GM23338 (cell line): Measurements from ENCODE around the gene SNX5. TPM values are rescaled to one million over a fixed set of nuclear protein-coding genes. Genes with fewer than 3 reads are reported as not detected.

ENCODE experiments used
- ATAC-seq: fragments of 200-7000 bp; cut with Tn5 transposase; 3 replicates; pipeline ENCODE4 v1.9.1; 2020
- DNase-seq: peaks from one replicate; pipeline ENCODE4 v3.0.0-alpha.2; 2015; ENCODE audit warnings: low spot score
- H2AFZ ChIP-seq: fragments of 200-600 bp; sonication (generic); 2 replicates; pipeline ENCODE4 v1.8.0; 2016; ENCODE audit warnings: antibody characterized with exemption, mild to moderate bottlenecking, moderate library complexity
- H3F3A ChIP-seq: fragments of 200-600 bp; sonication (generic); replicated peaks from 2 replicates; pipeline ENCODE4 v1.8.0; 2017; ENCODE audit warnings: antibody characterized with exemption, mixed run types, low read depth
- H3K27ac ChIP-seq: fragments of 200-600 bp; sonication (generic); 2 replicates; pipeline ENCODE4 v1.6.1; 2016; ENCODE audit warnings: low read depth
- H3K27me3 ChIP-seq: fragments of 200-600 bp; sonication (generic); 2 replicates; pipeline ENCODE4 v1.8.0; 2016; ENCODE audit warnings: mild to moderate bottlenecking, mixed run types, moderate library complexity; ENCODE audit not compliant: insufficient read depth
- H3K36me3 ChIP-seq: fragments of 200-600 bp; sonication (generic); 2 replicates; pipeline ENCODE4 v1.8.0; 2016; ENCODE audit warnings: mild to moderate bottlenecking; ENCODE audit not compliant: insufficient read depth
- H3K4me1 ChIP-seq: fragments of 200-600 bp; sonication (generic); 2 replicates; pipeline ENCODE4 v1.8.0; 2016; ENCODE audit warnings: mild to moderate bottlenecking, moderate library complexity; ENCODE audit not compliant: insufficient read depth
- H3K4me2 ChIP-seq: fragments of 200-600 bp; sonication (generic); 2 replicates; pipeline ENCODE4 v1.7.1; 2017; ENCODE audit warnings: mixed run types
- H3K4me3 ChIP-seq: fragments of 200-600 bp; sonication (generic); 2 replicates; pipeline ENCODE4 v1.6.1; 2016; ENCODE audit warnings: mixed run types
- H3K79me2 ChIP-seq: fragments of 200-600 bp; sonication (generic); replicated peaks from 2 replicates; pipeline ENCODE4 v1.8.0; 2017; ENCODE audit warnings: mild to moderate bottlenecking; ENCODE audit not compliant: insufficient read depth
- H3K9me2 ChIP-seq: fragments of 200-600 bp; sonication (generic); 2 replicates; pipeline ENCODE4 v1.8.0; 2017; ENCODE audit not compliant: insufficient read depth
- H4K20me1 ChIP-seq: fragments of 200-600 bp; sonication (generic); replicated peaks from 2 replicates; pipeline ENCODE4 v1.8.0; 2017; ENCODE audit warnings: mild to moderate bottlenecking; ENCODE audit not compliant: insufficient read depth
- H3K27ac Mint-ChIP-seq: 2 replicates; pipeline ENCODE4 v1.8.0; 2020; ENCODE audit warnings: inconsistent platforms, mild to moderate bottlenecking, moderate library complexity, mixed read lengths
- H3K27me3 Mint-ChIP-seq: 3 replicates; pipeline ENCODE4 v1.8.0; 2022; ENCODE audit warnings: low read depth, mild to moderate bottlenecking, moderate library complexity, mixed read lengths, inconsistent platforms; ENCODE audit not compliant: insufficient read depth, poor library complexity
- H3K36me3 Mint-ChIP-seq: 3 replicates; pipeline ENCODE4 v1.8.0; 2021; ENCODE audit warnings: low read depth, mild to moderate bottlenecking, inconsistent platforms, moderate library complexity, mixed read lengths
- H3K4me1 Mint-ChIP-seq: 3 replicates; pipeline ENCODE4 v1.8.0; 2020; ENCODE audit warnings: mild to moderate bottlenecking, inconsistent platforms, mixed read lengths
- H3K4me3 Mint-ChIP-seq: 3 replicates; pipeline ENCODE4 v1.8.0; 2021; ENCODE audit warnings: moderate library complexity, mild to moderate bottlenecking, inconsistent platforms, mixed read lengths
- H3K9me3 Mint-ChIP-seq: 3 replicates; pipeline ENCODE4 v1.8.0; 2020; ENCODE audit warnings: moderate library complexity, mild to moderate bottlenecking, inconsistent platforms, mixed read lengths
- CREB1 ChIP-seq: fragments of 250-450 bp; sonication (Bioruptor Pico); IDR thresholded peaks from 2 replicates; pipeline ENCODE4 v1.5.0; 2020; ENCODE audit warnings: low read depth, mild to moderate bottlenecking, moderate library complexity
- EZH2 ChIP-seq: fragments of 200-600 bp; sonication (generic); IDR thresholded peaks from one replicate; pipeline ENCODE4 v1.8.0; 2017; ENCODE audit warnings: antibody characterized with exemption, mild to moderate bottlenecking, low read depth; ENCODE audit not compliant: unreplicated experiment
- EZH2phosphoT487 ChIP-seq: fragments of 200-600 bp; sonication (generic); IDR thresholded peaks from one replicate; pipeline ENCODE4 v1.8.1; 2018; ENCODE audit warnings: antibody characterized with exemption; ENCODE audit not compliant: unreplicated experiment
- JUNB ChIP-seq: IDR thresholded peaks from one replicate; pipeline ENCODE4 v1.6.1; 2016; ENCODE audit warnings: antibody characterized with exemption; ENCODE audit not compliant: unreplicated experiment
- NANOG ChIP-seq: IDR thresholded peaks from 2 replicates; pipeline ENCODE4 v1.6.1; 2016; ENCODE audit warnings: antibody characterized with exemption, borderline replicate concordance
- POLR2AphosphoS5 ChIP-seq: IDR thresholded peaks from 2 replicates; pipeline ENCODE4 v1.6.1; 2016; ENCODE audit warnings: antibody characterized with exemption, low read depth
- REST ChIP-seq: IDR thresholded peaks from one replicate; pipeline ENCODE4 v1.6.1; 2018; ENCODE audit warnings: antibody characterized with exemption; ENCODE audit not compliant: unreplicated experiment
- STAT1 ChIP-seq: IDR thresholded peaks from one replicate; pipeline ENCODE4 v1.6.1; 2016; ENCODE audit warnings: antibody characterized with exemption; ENCODE audit not compliant: unreplicated experiment
- ZNF114 ChIP-seq: fragments of 250-450 bp; sonication (Bioruptor Pico); IDR thresholded peaks from 2 replicates; pipeline ENCODE4 v1.5.0; 2020; ENCODE audit warnings: mild to moderate bottlenecking, moderate library complexity
- ZNF331 ChIP-seq: fragments of 250-450 bp; sonication (Bioruptor Pico); IDR thresholded peaks from 2 replicates; pipeline ENCODE4 v1.5.0; 2020; ENCODE audit warnings: low read depth, mild to moderate bottlenecking, moderate library complexity
- polyA plus RNA-seq: library from polyadenylated mRNA; unstranded; fragments of >200 nt; fragmentation: Nextera tagmentation; extraction: Ambion mirVana; gene quantifications from 2 replicates; pipeline ENCODE4 v1.2.1, GENCODE V29; 2016
- total RNA-seq: library from RNA; depleted of rRNA; stranded (reverse); fragments of >200 nt; shearing (Covaris generic); gene quantifications from 2 replicates; pipeline ENCODE4 v1.2.3, GENCODE V29; 2014
- TF ChIP-seq, protein P1 (sequence below): IDR thresholded peaks from 2 replicates; pipeline ENCODE4 v1.6.1; 2016; ENCODE audit warnings: antibody characterized with exemption
- TF ChIP-seq, protein P2 (sequence below), 2 experiments: fragments of 200-600 bp in 1 of 2; sonication (generic) in 1 of 2; conservative IDR thresholded peaks; 2 replicates each; pipeline versions ENCODE4 v1.5.1 to v1.6.1; 2016 to 2017; ENCODE audit warnings: antibody characterized with exemption in 2 of 2, low read depth in 2 of 2, mild to moderate bottlenecking in 2 of 2, moderate library complexity in 1 of 2
- TF ChIP-seq, protein P3 (sequence below): fragments of 250-450 bp; sonication (Bioruptor Pico); IDR thresholded peaks from 2 replicates; pipeline ENCODE4 v1.5.0; 2020; ENCODE audit warnings: mild to moderate bottlenecking, moderate library complexity

SNX5 gene
- total and polyA plus RNA-seq, 2 experiments from 2014 or later = 167 to 287 TPM

- no peak for ATAC-seq
- Histone ChIP-seq H4K20me1 (peaks cover 80% of the 10 kb centered on the region), H3K27ac (0 out of 2 replicates have a peak overlapping the region, but pooled peaks have one; percentile 57), H3K9me2 (no peaks in the 10 kb centered on the region), H2AFZ (no peak overlapping the region), H3F3A (peaks cover 50% of the 10 kb centered on the region), H3K79me2 (peaks cover 98% of the 10 kb centered on the region), H3K4me3 (no peak overlapping the region), H3K36me3 (peaks cover 93% of the 10 kb centered on the region), H3K4me2 (no peak overlapping the region), H3K27me3 (no peaks in the 10 kb centered on the region), H3K4me1 (no peaks in the 10 kb centered on the region)
- no peaks in the 10 kb centered on the region; the same call in 2 of the 3 replicates for H3K4me1 Mint-ChIP-seq
- DNase-seq = no peak
- H3K4me3 Mint-ChIP-seq = no peak overlapping the region
- peaks cover 3% of the 10 kb centered on the region for H3K27me3 Mint-ChIP-seq
- TF ChIP-seq CREB1 (CRISPR knock-in tag) (no peak), EZH2 (no peak), JUNB (no peak), ZNF331 (CRISPR knock-in tag) (no peak), STAT1 (no peak), ZNF114 (CRISPR knock-in tag) (no peak), REST (no peak), NANOG (no peak), EZH2phosphoT487 (no peak), POLR2AphosphoS5 (no peak)
- TF ChIP-seq, protein P1, sequence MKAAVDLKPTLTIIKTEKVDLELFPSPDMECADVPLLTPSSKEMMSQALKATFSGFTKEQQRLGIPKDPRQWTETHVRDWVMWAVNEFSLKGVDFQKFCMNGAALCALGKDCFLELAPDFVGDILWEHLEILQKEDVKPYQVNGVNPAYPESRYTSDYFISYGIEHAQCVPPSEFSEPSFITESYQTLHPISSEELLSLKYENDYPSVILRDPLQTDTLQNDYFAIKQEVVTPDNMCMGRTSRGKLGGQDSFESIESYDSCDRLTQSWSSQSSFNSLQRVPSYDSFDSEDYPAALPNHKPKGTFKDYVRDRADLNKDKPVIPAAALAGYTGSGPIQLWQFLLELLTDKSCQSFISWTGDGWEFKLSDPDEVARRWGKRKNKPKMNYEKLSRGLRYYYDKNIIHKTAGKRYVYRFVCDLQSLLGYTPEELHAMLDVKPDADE = no peak
- TF ChIP-seq, protein P2, sequence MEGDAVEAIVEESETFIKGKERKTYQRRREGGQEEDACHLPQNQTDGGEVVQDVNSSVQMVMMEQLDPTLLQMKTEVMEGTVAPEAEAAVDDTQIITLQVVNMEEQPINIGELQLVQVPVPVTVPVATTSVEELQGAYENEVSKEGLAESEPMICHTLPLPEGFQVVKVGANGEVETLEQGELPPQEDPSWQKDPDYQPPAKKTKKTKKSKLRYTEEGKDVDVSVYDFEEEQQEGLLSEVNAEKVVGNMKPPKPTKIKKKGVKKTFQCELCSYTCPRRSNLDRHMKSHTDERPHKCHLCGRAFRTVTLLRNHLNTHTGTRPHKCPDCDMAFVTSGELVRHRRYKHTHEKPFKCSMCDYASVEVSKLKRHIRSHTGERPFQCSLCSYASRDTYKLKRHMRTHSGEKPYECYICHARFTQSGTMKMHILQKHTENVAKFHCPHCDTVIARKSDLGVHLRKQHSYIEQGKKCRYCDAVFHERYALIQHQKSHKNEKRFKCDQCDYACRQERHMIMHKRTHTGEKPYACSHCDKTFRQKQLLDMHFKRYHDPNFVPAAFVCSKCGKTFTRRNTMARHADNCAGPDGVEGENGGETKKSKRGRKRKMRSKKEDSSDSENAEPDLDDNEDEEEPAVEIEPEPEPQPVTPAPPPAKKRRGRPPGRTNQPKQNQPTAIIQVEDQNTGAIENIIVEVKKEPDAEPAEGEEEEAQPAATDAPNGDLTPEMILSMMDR (conservative IDR thresholded peaks at IDR 0.05; ENCODE audit: low read depth in 2 of 2) = no peak
- TF ChIP-seq, protein P3, sequence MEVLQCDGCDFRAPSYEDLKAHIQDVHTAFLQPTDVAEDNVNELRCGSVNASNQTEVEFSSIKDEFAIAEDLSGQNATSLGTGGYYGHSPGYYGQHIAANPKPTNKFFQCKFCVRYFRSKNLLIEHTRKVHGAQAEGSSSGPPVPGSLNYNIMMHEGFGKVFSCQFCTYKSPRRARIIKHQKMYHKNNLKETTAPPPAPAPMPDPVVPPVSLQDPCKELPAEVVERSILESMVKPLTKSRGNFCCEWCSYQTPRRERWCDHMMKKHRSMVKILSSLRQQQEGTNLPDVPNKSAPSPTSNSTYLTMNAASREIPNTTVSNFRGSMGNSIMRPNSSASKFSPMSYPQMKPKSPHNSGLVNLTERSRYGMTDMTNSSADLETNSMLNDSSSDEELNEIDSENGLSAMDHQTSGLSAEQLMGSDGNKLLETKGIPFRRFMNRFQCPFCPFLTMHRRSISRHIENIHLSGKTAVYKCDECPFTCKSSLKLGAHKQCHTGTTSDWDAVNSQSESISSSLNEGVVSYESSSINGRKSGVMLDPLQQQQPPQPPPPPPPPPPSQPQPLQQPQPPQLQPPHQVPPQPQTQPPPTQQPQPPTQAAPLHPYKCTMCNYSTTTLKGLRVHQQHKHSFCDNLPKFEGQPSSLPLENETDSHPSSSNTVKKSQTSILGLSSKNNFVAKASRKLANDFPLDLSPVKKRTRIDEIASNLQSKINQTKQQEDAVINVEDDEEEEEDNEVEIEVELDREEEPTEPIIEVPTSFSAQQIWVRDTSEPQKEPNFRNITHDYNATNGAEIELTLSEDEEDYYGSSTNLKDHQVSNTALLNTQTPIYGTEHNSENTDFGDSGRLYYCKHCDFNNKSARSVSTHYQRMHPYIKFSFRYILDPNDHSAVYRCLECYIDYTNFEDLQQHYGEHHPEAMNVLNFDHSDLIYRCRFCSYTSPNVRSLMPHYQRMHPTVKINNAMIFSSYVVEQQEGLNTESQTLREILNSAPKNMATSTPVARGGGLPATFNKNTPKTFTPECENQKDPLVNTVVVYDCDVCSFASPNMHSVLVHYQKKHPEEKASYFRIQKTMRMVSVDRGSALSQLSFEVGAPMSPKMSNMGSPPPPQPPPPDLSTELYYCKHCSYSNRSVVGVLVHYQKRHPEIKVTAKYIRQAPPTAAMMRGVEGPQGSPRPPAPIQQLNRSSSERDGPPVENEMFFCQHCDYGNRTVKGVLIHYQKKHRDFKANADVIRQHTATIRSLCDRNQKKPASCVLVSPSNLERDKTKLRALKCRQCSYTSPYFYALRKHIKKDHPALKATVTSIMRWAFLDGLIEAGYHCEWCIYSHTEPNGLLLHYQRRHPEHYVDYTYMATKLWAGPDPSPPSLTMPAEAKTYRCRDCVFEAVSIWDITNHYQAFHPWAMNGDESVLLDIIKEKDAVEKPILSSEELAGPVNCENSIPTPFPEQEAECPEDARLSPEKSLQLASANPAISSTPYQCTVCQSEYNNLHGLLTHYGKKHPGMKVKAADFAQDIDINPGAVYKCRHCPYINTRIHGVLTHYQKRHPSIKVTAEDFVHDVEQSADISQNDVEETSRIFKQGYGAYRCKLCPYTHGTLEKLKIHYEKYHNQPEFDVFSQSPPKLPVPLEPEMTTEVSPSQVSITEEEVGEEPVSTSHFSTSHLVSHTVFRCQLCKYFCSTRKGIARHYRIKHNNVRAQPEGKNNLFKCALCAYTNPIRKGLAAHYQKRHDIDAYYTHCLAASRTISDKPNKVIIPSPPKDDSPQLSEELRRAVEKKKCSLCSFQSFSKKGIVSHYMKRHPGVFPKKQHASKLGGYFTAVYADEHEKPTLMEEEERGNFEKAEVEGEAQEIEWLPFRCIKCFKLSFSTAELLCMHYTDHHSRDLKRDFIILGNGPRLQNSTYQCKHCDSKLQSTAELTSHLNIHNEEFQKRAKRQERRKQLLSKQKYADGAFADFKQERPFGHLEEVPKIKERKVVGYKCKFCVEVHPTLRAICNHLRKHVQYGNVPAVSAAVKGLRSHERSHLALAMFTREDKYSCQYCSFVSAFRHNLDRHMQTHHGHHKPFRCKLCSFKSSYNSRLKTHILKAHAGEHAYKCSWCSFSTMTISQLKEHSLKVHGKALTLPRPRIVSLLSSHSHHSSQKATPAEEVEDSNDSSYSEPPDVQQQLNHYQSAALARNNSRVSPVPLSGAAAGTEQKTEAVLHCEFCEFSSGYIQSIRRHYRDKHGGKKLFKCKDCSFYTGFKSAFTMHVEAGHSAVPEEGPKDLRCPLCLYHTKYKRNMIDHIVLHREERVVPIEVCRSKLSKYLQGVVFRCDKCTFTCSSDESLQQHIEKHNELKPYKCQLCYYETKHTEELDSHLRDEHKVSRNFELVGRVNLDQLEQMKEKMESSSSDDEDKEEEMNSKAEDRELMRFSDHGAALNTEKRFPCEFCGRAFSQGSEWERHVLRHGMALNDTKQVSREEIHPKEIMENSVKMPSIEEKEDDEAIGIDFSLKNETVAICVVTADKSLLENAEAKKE (CRISPR knock-in tag) = no peak
- H3K36me3 Mint-ChIP-seq = peaks cover 100% of the 10 kb centered on the region
- no peak overlapping the region for H3K27ac Mint-ChIP-seq
- H3K9me3 Mint-ChIP-seq = no peaks in the 10 kb centered on the region
Measured at GRCh38 chr20:17951323-17951722, 17.3 kb downstream of the SNX5 start.
